Keratinocyte (primary cell): ENCODE measurements around the gene AXIN2. TPM values are rescaled to one million over a fixed set of nuclear protein-coding genes. Genes with fewer than 3 reads are reported as not detected.

Experiments used
- DNase-seq: peaks from one replicate; pipeline ENCODE4 v3.0.0-alpha.2; 2011; ENCODE audit warnings: low read depth, missing footprints, low spot score
- FAIRE-seq: peaks from 2 replicates; lab custom pipeline; 2011; peaks lifted over from hg19 to GRCh38; lab: Jason Lieb, UNC
- H2AFZ ChIP-seq: 2 replicates; pipeline ENCODE4 v1.6.0; 2012; ENCODE audit warnings: low read length, control low read depth, inconsistent platforms; ENCODE audit not compliant: control insufficient read depth
- H3K27ac ChIP-seq: 2 replicates; pipeline ENCODE4 v1.5.1; 2011; ENCODE audit warnings: low read length; ENCODE audit not compliant: control insufficient read depth, insufficient read depth
- H3K27me3 ChIP-seq: 3 replicates; pipeline ENCODE4 v1.6.0; 2011; ENCODE audit warnings: low read length; ENCODE audit not compliant: control insufficient read depth, insufficient read depth; ENCODE audit errors: extremely low read depth
- H3K36me3 ChIP-seq, 2 experiments: 2 replicates in 1 of 2; 3 replicates in 1 of 2; pipeline ENCODE4 v1.5.1; 2011; ENCODE audit warnings: low read length in 2 of 2, mild to moderate bottlenecking in 1 of 2; ENCODE audit not compliant: control insufficient read depth in 2 of 2, insufficient read depth in 2 of 2; ENCODE audit errors: extremely low read depth in 1 of 2
- H3K4me1 ChIP-seq: 3 replicates; pipeline ENCODE4 v1.5.1; 2011; ENCODE audit warnings: low read length; ENCODE audit not compliant: control insufficient read depth, insufficient read depth; ENCODE audit errors: extremely low read depth
- H3K4me2 ChIP-seq: 3 replicates; pipeline ENCODE4 v1.6.0; 2011; ENCODE audit warnings: low read depth, low read length; ENCODE audit not compliant: control insufficient read depth, insufficient read depth; ENCODE audit errors: extremely low read depth
- H3K4me3 ChIP-seq, 3 experiments: fragments of 200-600 bp in 1 of 3; sonication (generic) in 1 of 3; 2 replicates in 2 of 3; 3 replicates in 1 of 3; pipeline ENCODE4 v1.5.1; 2011 to 2016; ENCODE audit warnings: low read length in 3 of 3, mild to moderate bottlenecking in 3 of 3, control low read depth in 2 of 3, inconsistent platforms in 1 of 3, low read depth in 1 of 3, mixed read lengths in 1 of 3, mixed run types in 1 of 3, moderate library complexity in 1 of 3; ENCODE audit not compliant: control insufficient read depth in 2 of 3, insufficient read depth in 2 of 3; ENCODE audit errors: extremely low read depth in 1 of 3
- H3K79me2 ChIP-seq: 2 replicates; pipeline ENCODE4 v1.6.0; 2012; ENCODE audit warnings: low read length; ENCODE audit not compliant: control insufficient read depth, insufficient read depth
- H3K9ac ChIP-seq: 3 replicates; pipeline ENCODE4 v1.6.0; 2011; ENCODE audit warnings: low read length; ENCODE audit not compliant: control insufficient read depth, insufficient read depth; ENCODE audit errors: extremely low read depth
- H3K9me1 ChIP-seq: 3 replicates; pipeline ENCODE4 v1.6.0; 2011; ENCODE audit warnings: low read length; ENCODE audit not compliant: control insufficient read depth, insufficient read depth; ENCODE audit errors: extremely low read depth
- H3K9me3 ChIP-seq: 2 replicates; pipeline ENCODE4 v1.5.1; 2012; ENCODE audit warnings: low read depth, low read length; ENCODE audit not compliant: control insufficient read depth
- H4K20me1 ChIP-seq: 3 replicates; pipeline ENCODE4 v1.6.0; 2011; ENCODE audit warnings: low read length; ENCODE audit not compliant: control insufficient read depth, insufficient read depth; ENCODE audit errors: extremely low read depth
- EZH2 ChIP-seq: IDR thresholded peaks from one replicate; pipeline ENCODE4 v1.6.1; 2012; ENCODE audit warnings: inconsistent platforms, mild to moderate bottlenecking, low read length, moderate library complexity
- dilution Hi-C: fragments of 300-500 bp; cut with MboI; formaldehyde crosslinking; loops from one replicate; pipeline ENCODE4 v1.7.0; 2020; ENCODE audit warnings: low sequenced_read_pairs; ENCODE audit not compliant: extremely low pct_ligation_motif_present
- polyA plus RNA-seq, 5 experiments: library from polyadenylated mRNA; depleted of rRNA in 3 of 5; stranded (reverse) in 3 of 5; stranded (forward) in 1 of 5; unstranded in 1 of 5; fragments of >200 nt; gene quantifications; 1 replicate in 1 of 5; 2 replicates in 3 of 5; 3 replicates in 1 of 5; pipeline versions ENCODE4 v1.2.1 to v1.2.3, GENCODE V29; 2011 to 2012; ENCODE audit warnings: missing spikeins in 2 of 5, low read depth in 1 of 5, low replicate concordance in 1 of 5
- TF ChIP-seq, protein P1 (sequence below), 3 experiments: IDR thresholded peaks in 1 of 3; conservative IDR thresholded peaks in 1 of 3; optimal IDR thresholded peaks in 1 of 3; 2 replicates in 2 of 3; 3 replicates in 1 of 3; pipeline versions ENCODE3 to v1.5.1; 2011; ENCODE audit warnings: low read length in 3 of 3, mild to moderate bottlenecking in 3 of 3, moderate library complexity in 2 of 3, control low read depth in 1 of 3, inconsistent platforms in 1 of 3; ENCODE audit not compliant: insufficient read depth in 2 of 3; ENCODE audit errors: extremely low read depth in 1 of 3

AXIN2 gene
- polyA plus RNA-seq, 1 donor (not counting 4 experiments of a cell fraction or from before 2014, with no cell fraction given) = 0.14 TPM

DNA sequence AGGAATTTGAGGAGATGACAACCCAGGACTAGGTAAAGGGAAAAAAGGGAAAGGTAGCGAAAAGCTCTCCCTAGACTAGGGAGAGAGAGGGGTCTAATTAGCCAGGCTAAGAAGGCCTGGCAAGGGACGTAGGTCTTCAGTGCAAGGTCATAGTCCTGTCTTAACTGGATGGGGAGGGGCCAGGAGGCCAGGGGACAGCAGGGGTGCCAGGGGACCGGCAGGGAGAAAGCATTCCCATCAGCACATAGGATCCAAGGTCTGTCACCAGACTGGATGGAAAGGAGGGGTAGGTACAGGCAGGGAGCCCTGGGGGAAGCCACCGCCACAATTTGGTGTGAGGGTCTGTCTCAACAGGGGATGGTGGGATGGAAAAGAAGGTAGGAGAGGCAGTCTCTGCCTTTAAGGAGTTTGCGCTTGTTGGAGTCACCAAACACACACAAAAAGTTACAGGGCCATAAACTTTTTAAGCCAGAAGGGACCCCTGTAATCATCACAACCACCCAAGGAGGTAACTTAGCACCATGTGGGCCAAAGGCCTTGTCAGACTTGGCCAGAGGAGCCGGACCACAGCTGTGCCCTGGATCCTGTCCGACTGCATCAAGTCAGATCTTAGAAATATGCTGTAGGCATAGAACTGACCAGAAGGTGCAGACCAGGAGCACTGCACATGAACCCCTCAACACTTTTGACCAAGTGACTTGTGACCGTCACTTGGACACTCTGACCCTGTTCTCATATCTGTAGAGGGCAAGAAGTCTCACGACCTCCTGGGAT is 10.0 kb downstream of the AXIN2 start:
- no peak overlapping the region for H3K9ac ChIP-seq
- dilution Hi-C loops = no loop called here
- H3K79me2 ChIP-seq = no peaks in the 10 kb centered on the region
- no peak for FAIRE-seq
- no peaks in the 10 kb centered on the region for H3K36me3 ChIP-seq
- TF ChIP-seq EZH2 = no peak
- TF ChIP-seq, protein P1, sequence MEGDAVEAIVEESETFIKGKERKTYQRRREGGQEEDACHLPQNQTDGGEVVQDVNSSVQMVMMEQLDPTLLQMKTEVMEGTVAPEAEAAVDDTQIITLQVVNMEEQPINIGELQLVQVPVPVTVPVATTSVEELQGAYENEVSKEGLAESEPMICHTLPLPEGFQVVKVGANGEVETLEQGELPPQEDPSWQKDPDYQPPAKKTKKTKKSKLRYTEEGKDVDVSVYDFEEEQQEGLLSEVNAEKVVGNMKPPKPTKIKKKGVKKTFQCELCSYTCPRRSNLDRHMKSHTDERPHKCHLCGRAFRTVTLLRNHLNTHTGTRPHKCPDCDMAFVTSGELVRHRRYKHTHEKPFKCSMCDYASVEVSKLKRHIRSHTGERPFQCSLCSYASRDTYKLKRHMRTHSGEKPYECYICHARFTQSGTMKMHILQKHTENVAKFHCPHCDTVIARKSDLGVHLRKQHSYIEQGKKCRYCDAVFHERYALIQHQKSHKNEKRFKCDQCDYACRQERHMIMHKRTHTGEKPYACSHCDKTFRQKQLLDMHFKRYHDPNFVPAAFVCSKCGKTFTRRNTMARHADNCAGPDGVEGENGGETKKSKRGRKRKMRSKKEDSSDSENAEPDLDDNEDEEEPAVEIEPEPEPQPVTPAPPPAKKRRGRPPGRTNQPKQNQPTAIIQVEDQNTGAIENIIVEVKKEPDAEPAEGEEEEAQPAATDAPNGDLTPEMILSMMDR (optimal IDR thresholded peaks at IDR 0.05 in 1 of 3, IDR thresholded peaks at IDR 0.05 in 1 of 3, conservative IDR thresholded peaks at IDR 0.05 in 1 of 3; ENCODE audit: extremely low read depth in 1 of 3, insufficient read depth in 2 of 3, low read length in 3 of 3) = no peak
- no peaks in the 10 kb centered on the region for H3K4me1 ChIP-seq
- H3K27ac ChIP-seq = no peak overlapping the region
- H4K20me1 ChIP-seq = no peaks in the 10 kb centered on the region
- no peaks in the 10 kb centered on the region for H3K9me3 ChIP-seq
- H3K4me2 ChIP-seq = no peak overlapping the region
- no peaks in the 10 kb centered on the region for H3K9me1 ChIP-seq
- no peak for DNase-seq
- H2AFZ ChIP-seq = no peak overlapping the region
- no peaks in the 10 kb centered on the region for H3K27me3 ChIP-seq
- no peak overlapping the region for H3K4me3 ChIP-seq

GRCh38 chr17:65550758-65551157 is 10.7 kb downstream of the AXIN2 start:
- no peaks in the 10 kb centered on the region for H4K20me1 ChIP-seq
- H3K4me2 ChIP-seq = no peak overlapping the region
- no peaks in the 10 kb centered on the region for H3K27me3 ChIP-seq
- H3K9ac ChIP-seq = no peak overlapping the region
- DNase-seq (no peak), FAIRE-seq (no peak)
- no peaks in the 10 kb centered on the region for H3K79me2 ChIP-seq
- H2AFZ ChIP-seq = no peak overlapping the region
- no peaks in the 10 kb centered on the region for H3K4me1 ChIP-seq
- no peaks in the 10 kb centered on the region for H3K9me3 ChIP-seq
- H3K27ac ChIP-seq = no peak overlapping the region
- no peaks in the 10 kb centered on the region for H3K36me3 ChIP-seq
- no peaks in the 10 kb centered on the region for H3K9me1 ChIP-seq
- TF ChIP-seq EZH2 = no peak
- TF ChIP-seq, protein P1 (optimal IDR thresholded peaks at IDR 0.05 in 1 of 3, IDR thresholded peaks at IDR 0.05 in 1 of 3, conservative IDR thresholded peaks at IDR 0.05 in 1 of 3; ENCODE audit: extremely low read depth in 1 of 3, insufficient read depth in 2 of 3, low read length in 3 of 3) = no peak
- no peak overlapping the region for H3K4me3 ChIP-seq
- dilution Hi-C loops = no loop called here
